Transverse colon (tissue), 4 donors: ENCODE data around the gene ARFGAP1.

Experiments used
- POLR2A ChIP-seq: fragments of 450-650 bp; IDR thresholded peaks from one replicate; pipeline ENCODE4 v1.6.1; 2016; ENCODE audit warnings: antibody characterized with exemption, mild to moderate bottlenecking, moderate library complexity
- POLR2AphosphoS5 ChIP-seq, 3 donors: sonication (generic); formaldehyde crosslinking; IDR thresholded peaks; one replicate each; pipeline ENCODE4 v1.6.1; 2016; ENCODE audit warnings: antibody characterized with exemption in 3 of 3
- TF ChIP-seq, protein P1 (sequence below), 5 experiments: fragments of 200-600 bp in 3 of 5; fragments of 450-650 bp in 2 of 5; sonication (generic) in 3 of 5; IDR thresholded peaks; 1 replicate in 2 of 5; 2 replicates in 3 of 5; pipeline ENCODE4 v1.5.1; 2016 to 2017; ENCODE audit warnings: antibody characterized with exemption in 5 of 5, inconsistent platforms in 3 of 5, mild to moderate bottlenecking in 2 of 5, moderate library complexity in 1 of 5

DNA sequence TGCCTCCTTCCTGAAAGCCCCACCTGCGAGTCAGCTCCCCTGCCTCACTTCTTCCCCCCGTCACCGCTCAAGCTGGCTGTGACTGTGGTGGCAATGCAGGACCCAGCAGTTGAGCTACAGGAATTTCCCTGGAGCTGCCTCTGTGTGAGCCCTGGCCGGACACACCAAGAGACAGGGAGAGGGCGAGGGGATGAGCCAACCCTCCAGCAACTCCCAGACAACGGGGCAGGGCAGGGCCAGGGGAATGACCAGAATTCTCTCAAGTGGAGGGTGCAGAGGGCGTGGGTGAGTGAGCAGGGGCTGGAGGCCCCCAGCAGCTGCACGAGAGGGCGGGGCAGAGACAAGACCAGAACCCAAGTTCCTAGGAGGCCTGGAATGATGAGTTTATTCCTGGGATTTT is 4.9 kb upstream of the ARFGAP1 start:
- no peak for TF ChIP-seq POLR2A
- no peak for TF ChIP-seq POLR2AphosphoS5 (IDR thresholded peaks at IDR 0.05)
- TF ChIP-seq, protein P1, sequence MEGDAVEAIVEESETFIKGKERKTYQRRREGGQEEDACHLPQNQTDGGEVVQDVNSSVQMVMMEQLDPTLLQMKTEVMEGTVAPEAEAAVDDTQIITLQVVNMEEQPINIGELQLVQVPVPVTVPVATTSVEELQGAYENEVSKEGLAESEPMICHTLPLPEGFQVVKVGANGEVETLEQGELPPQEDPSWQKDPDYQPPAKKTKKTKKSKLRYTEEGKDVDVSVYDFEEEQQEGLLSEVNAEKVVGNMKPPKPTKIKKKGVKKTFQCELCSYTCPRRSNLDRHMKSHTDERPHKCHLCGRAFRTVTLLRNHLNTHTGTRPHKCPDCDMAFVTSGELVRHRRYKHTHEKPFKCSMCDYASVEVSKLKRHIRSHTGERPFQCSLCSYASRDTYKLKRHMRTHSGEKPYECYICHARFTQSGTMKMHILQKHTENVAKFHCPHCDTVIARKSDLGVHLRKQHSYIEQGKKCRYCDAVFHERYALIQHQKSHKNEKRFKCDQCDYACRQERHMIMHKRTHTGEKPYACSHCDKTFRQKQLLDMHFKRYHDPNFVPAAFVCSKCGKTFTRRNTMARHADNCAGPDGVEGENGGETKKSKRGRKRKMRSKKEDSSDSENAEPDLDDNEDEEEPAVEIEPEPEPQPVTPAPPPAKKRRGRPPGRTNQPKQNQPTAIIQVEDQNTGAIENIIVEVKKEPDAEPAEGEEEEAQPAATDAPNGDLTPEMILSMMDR (IDR thresholded peaks at IDR 0.05): no peak
